Lung (tissue), 12 donors: ENCODE measurements around the gene SANBR. TPM values are rescaled to one million over a fixed set of nuclear protein-coding genes. Genes with fewer than 3 reads are reported as not detected.

Experiments
- ATAC-seq: fragments of 200-7000 bp; cut with Tn5 transposase; one replicate; pipeline ENCODE4 v1.9.1; 2020; ENCODE audit warnings: moderate number of reproducible peaks; ENCODE audit not compliant: insufficient read depth, low FRiP score
- DNase-seq, 3 donors: peaks; one replicate each; pipeline ENCODE4 v3.0.0-alpha.2; 2013 to 2017
- H3K27ac ChIP-seq, 2 donors: one replicate each; pipeline ENCODE4 v1.5.1; 2013; ENCODE audit warnings: mild to moderate bottlenecking in 2 of 2, moderate library complexity in 2 of 2, control low read depth in 1 of 2, inconsistent platforms in 1 of 2, low read depth in 1 of 2, low read length in 1 of 2
- H3K27me3 ChIP-seq, 3 donors: one replicate each; pipeline ENCODE4 v1.5.1; 2013; ENCODE audit warnings: low read length in 2 of 3; ENCODE audit not compliant: control insufficient read depth in 3 of 3, insufficient read depth in 3 of 3
- H3K36me3 ChIP-seq, 4 donors: one replicate each; pipeline ENCODE4 v1.5.1; 2013; ENCODE audit warnings: low read length in 4 of 4, mild to moderate bottlenecking in 1 of 4, moderate library complexity in 1 of 4; ENCODE audit not compliant: control insufficient read depth in 4 of 4, insufficient read depth in 4 of 4
- H3K4me1 ChIP-seq, 5 donors: one replicate each; pipeline ENCODE4 v1.5.1; 2013; ENCODE audit warnings: low read length in 5 of 5, mild to moderate bottlenecking in 2 of 5, moderate library complexity in 1 of 5; ENCODE audit not compliant: control insufficient read depth in 5 of 5, insufficient read depth in 5 of 5
- H3K4me3 ChIP-seq: one replicate; pipeline ENCODE4 v1.5.1; 2013; ENCODE audit warnings: mild to moderate bottlenecking, control low read depth, moderate library complexity
- H3K9ac ChIP-seq, 2 donors: one replicate each; pipeline ENCODE4 v1.5.1; 2013; ENCODE audit warnings: low read length in 2 of 2, control low read depth in 1 of 2; ENCODE audit not compliant: insufficient read depth in 1 of 2
- H3K9me3 ChIP-seq, 4 donors: one replicate each; pipeline ENCODE4 v1.5.1; 2013; ENCODE audit warnings: low read length in 3 of 4, mild to moderate bottlenecking in 1 of 4, moderate library complexity in 1 of 4; ENCODE audit not compliant: control insufficient read depth in 4 of 4, insufficient read depth in 3 of 4
- WGBS, 2 donors: extraction: QIAGEN DNeasy Blood & Tissue Kit; methylation state at CpG; one replicate each; pipeline ENCODE4 v1.1.7; 2013; 5-methylcytosine and 5-hydroxymethylcytosine counted together
- polyA plus RNA-seq, 2 donors: library from polyadenylated mRNA; stranded (reverse); fragments of 200-250 nt; gene quantifications; one replicate each; pipeline ENCODE4 v1.2.1, GENCODE V29; 2013
- total RNA-seq, 2 donors: library from RNA; depleted of rRNA in 1 of 2; stranded (reverse); fragments of >200 nt in 1 of 2; gene quantifications; one replicate each; pipeline ENCODE4 v1.2.1, GENCODE V29; 2014 to 2021
- TF ChIP-seq, protein P1 (sequence below): IDR thresholded peaks from 2 replicates; pipeline ENCODE4 v1.5.1; 2012; ENCODE audit warnings: mild to moderate bottlenecking; ENCODE audit errors: control extremely low read depth, extremely low read depth
- donor health status: control.
- donor health status: control.
- donor health status: Bipolar disorder and iron deficiency.
- donor health status: healthy.
- donor health status: DM: yes; HTN: yes; CAD: no.

The SANBR gene
- total and polyA plus RNA-seq, 4 donors = 4.1 to 27.3 (median 11.8) TPM

DNA sequence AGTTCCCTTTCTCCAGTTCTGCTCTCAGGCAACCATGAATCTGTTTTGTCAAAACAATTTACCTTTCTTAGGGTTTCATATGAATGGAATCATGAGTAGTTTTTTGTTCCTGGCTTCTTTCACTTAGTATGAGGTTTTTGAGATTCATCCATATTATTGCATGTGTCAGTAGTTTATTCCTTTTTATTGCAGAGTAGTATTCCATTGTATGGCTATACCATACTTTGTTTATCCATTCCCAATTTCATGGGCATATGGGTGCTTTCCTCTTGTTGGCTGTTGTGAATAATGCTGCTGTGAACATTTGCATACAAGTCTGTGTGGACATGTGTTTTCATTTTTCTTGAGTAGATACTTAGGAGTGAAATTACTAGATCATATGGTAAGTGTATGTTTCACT lies 46.0 kb downstream of the SANBR start:
- Histone ChIP-seq H3K9ac (no peak overlapping the region), H3K4me3 (no peak overlapping the region), H3K36me3 (peaks cover 2 to 32% (median 13%) of the 10 kb centered on the region in 4 donors), H3K27ac (no peak overlapping the region), H3K9me3 (peaks cover 0 to 6% (median under 1%) of the 10 kb centered on the region in 4 donors), H3K27me3 (no peaks in the 10 kb centered on the region), H3K4me1 (no peaks in the 10 kb centered on the region)
- DNase-seq (no peak), ATAC-seq (no peak)
- TF ChIP-seq, protein P1, sequence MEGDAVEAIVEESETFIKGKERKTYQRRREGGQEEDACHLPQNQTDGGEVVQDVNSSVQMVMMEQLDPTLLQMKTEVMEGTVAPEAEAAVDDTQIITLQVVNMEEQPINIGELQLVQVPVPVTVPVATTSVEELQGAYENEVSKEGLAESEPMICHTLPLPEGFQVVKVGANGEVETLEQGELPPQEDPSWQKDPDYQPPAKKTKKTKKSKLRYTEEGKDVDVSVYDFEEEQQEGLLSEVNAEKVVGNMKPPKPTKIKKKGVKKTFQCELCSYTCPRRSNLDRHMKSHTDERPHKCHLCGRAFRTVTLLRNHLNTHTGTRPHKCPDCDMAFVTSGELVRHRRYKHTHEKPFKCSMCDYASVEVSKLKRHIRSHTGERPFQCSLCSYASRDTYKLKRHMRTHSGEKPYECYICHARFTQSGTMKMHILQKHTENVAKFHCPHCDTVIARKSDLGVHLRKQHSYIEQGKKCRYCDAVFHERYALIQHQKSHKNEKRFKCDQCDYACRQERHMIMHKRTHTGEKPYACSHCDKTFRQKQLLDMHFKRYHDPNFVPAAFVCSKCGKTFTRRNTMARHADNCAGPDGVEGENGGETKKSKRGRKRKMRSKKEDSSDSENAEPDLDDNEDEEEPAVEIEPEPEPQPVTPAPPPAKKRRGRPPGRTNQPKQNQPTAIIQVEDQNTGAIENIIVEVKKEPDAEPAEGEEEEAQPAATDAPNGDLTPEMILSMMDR = no peak

DNA sequence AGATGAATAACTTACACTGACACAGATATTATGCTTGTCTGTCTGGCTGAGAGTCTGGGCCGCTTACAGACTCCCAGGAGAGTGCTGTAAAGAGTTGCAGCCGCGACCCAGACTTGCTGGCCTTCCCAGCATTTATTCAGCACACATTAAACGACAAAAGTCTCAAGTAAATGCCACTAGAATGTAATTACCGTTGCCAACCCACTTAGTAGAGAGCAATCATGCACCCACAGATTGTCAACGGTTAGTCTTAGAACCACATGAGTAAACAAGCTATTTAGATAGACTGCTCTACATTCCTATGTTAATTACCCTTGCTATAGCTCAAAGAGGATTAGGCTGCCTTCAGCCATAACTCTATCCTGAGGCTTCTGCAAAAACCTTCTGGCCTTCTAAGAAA lies 48.5 kb downstream of the SANBR start:
- Histone ChIP-seq H3K27ac (no peak overlapping the region), H3K27me3 (no peaks in the 10 kb centered on the region), H3K9ac (no peak overlapping the region), H3K4me3 (no peak overlapping the region), H3K9me3 (peaks cover 0 to 6% (median under 1%) of the 10 kb centered on the region in 4 donors), H3K4me1 (no peaks in the 10 kb centered on the region), H3K36me3 (peaks cover 2 to 34% (median 19%) of the 10 kb centered on the region in 4 donors)
- TF ChIP-seq, protein P1 = no peak
- WGBS, 2 donors = 80 to 91% methylated on average over 6 of the region's 6 CpGs
- no peak for DNase-seq
- no peak for ATAC-seq

Other genes with a start within 250 kb of the SANBR start
- 10 to 100 TPM; 26.9 to 37.0 TPM for gene REL, start 184.3 kb upstream of the SANBR start, total RNA-seq
- 10 to 100 TPM in 1 of 2 donors, 1 to 10 TPM in 1; 3.4 to 10.8 TPM for gene REL, start 184.3 kb upstream of the SANBR start, polyA plus RNA-seq
- 10 to 100 TPM; 22.2 to 45.1 TPM for gene PEX13, start 48.2 kb upstream of the SANBR start, total RNA-seq
- gene PEX13, start 48.2 kb upstream of the SANBR start, polyA plus RNA-seq = 10 to 100 TPM; 11.1 to 12.5 TPM
- 10 to 100 TPM in 1 of 2 donors, 1 to 10 TPM in 1; 7.5 to 15.8 TPM for gene PUS10, start 47.6 kb upstream of the SANBR start, total RNA-seq
- 1 to 10 TPM; 3.4 to 4.3 TPM for gene PUS10, start 47.6 kb upstream of the SANBR start, polyA plus RNA-seq
- 10 to 100 TPM; 11.5 to 16.9 TPM for gene C2orf74, start 96.3 kb downstream of the SANBR start, total RNA-seq
- 10 to 100 TPM; 10.6 to 18.3 TPM for gene C2orf74, start 96.3 kb downstream of the SANBR start, polyA plus RNA-seq